ENCODE measurements around the gene LBH. TPM values are rescaled to one million over a fixed set of nuclear protein-coding genes. Genes with fewer than 3 reads are reported as not detected.

LBH gene
- total RNA-seq, 2 donors from 2014 or later = 38.9 to 154 TPM

GRCh38 chr2:30235859-30236535 is 4.7 kb downstream of the LBH start:
- H3K4me3 Mint-ChIP-seq = peak overlapping the region; percentile 81
- no peaks in the 10 kb centered on the region for H3K27me3 Mint-ChIP-seq
- H3K4me1 Mint-ChIP-seq = peaks cover 49% of the 10 kb centered on the region
- peaks cover 98% of the 10 kb centered on the region for H3K36me3 Mint-ChIP-seq (ENCODE audit: low read depth)
- peak; percentile 6 for ATAC-seq (replicated peaks)
- H3K27ac Mint-ChIP-seq = peak overlapping the region; percentile 85
- H3K9me3 Mint-ChIP-seq = no peaks in the 10 kb centered on the region

GRCh38 chr2:30236591-30237238 is 5.4 kb downstream of the LBH start:
- no peaks in the 10 kb centered on the region for H3K9me3 Mint-ChIP-seq
- H3K36me3 Mint-ChIP-seq (ENCODE audit: low read depth) = peaks cover 100% of the 10 kb centered on the region
- H3K4me1 Mint-ChIP-seq = peaks cover 51% of the 10 kb centered on the region
- no peak for ATAC-seq (replicated peaks)
- peak overlapping the region; percentile 85 for H3K27ac Mint-ChIP-seq
- H3K27me3 Mint-ChIP-seq = no peaks in the 10 kb centered on the region
- peak overlapping the region; percentile 81 for H3K4me3 Mint-ChIP-seq

GRCh38 chr2:30237239-30237965 is 6.1 kb downstream of the LBH start:
- ATAC-seq (replicated peaks) = peak; percentile 11
- Mint-ChIP-seq H3K27ac (peak overlapping the region; percentile 85), H3K9me3 (no peaks in the 10 kb centered on the region), H3K27me3 (no peaks in the 10 kb centered on the region), H3K4me3 (peak overlapping the region; percentile 81), H3K36me3 (ENCODE audit: low read depth) (peaks cover 100% of the 10 kb centered on the region), H3K4me1 (peaks cover 51% of the 10 kb centered on the region)

- Mint-ChIP-seq H3K4me3 (peak overlapping the region; percentile 81), H3K36me3 (ENCODE audit: low read depth) (peaks cover 100% of the 10 kb centered on the region), H3K27ac (peak overlapping the region; percentile 85), H3K27me3 (no peaks in the 10 kb centered on the region), H3K9me3 (no peaks in the 10 kb centered on the region), H3K4me1 (peaks cover 57% of the 10 kb centered on the region)
- ATAC-seq (replicated peaks) = no peak
These were observed 6.8 kb downstream of the LBH start for GRCh38 chr2:30237966-30238800.

- ATAC-seq (replicated peaks) = peak; percentile 6
- Mint-ChIP-seq H3K27me3 (no peaks in the 10 kb centered on the region), H3K9me3 (no peaks in the 10 kb centered on the region)
These were observed 8.1 kb downstream of the LBH start for GRCh38 chr2:30239308-30239985.

GRCh38 chr2:30239986-30240752 is 8.8 kb downstream of the LBH start:
- no peak for ATAC-seq (replicated peaks)
- no peaks in the 10 kb centered on the region for H3K27me3 Mint-ChIP-seq
- H3K4me1 Mint-ChIP-seq = peaks cover 53% of the 10 kb centered on the region
- H3K9me3 Mint-ChIP-seq = no peaks in the 10 kb centered on the region
- H3K27ac Mint-ChIP-seq = peak overlapping the region; percentile 76
- H3K4me3 Mint-ChIP-seq = peak overlapping the region; percentile 81
- peaks cover 98% of the 10 kb centered on the region for H3K36me3 Mint-ChIP-seq (ENCODE audit: low read depth)

More at GRCh38 chr2:30239308-30239985, 8.1 kb downstream of the LBH start:
- peak overlapping the region; percentile 76 for H3K27ac Mint-ChIP-seq
- peaks cover 100% of the 10 kb centered on the region for H3K36me3 Mint-ChIP-seq (ENCODE audit: low read depth)
- H3K4me3 Mint-ChIP-seq = peak overlapping the region; percentile 81
- H3K4me1 Mint-ChIP-seq = peaks cover 55% of the 10 kb centered on the region

- peaks cover 96% of the 10 kb centered on the region for H3K36me3 Mint-ChIP-seq (ENCODE audit: low read depth)
- peak overlapping the region; percentile 46 for H3K4me3 Mint-ChIP-seq
- peaks cover 49% of the 10 kb centered on the region for H3K4me1 Mint-ChIP-seq
- no peaks in the 10 kb centered on the region for H3K27me3 Mint-ChIP-seq
- no peaks in the 10 kb centered on the region for H3K9me3 Mint-ChIP-seq
- peak overlapping the region; percentile 37 for H3K27ac Mint-ChIP-seq
- ATAC-seq (replicated peaks) = no peak
These were observed 11.9 kb downstream of the LBH start for GRCh38 chr2:30243231-30243630.

- no peaks in the 10 kb centered on the region for H3K27me3 Mint-ChIP-seq
- H3K27ac Mint-ChIP-seq = peak overlapping the region; percentile 30
- no peak for ATAC-seq (replicated peaks)
- peak overlapping the region; percentile 54 for H3K4me3 Mint-ChIP-seq
- H3K36me3 Mint-ChIP-seq (ENCODE audit: low read depth) = peaks cover 96% of the 10 kb centered on the region
- peaks cover 53% of the 10 kb centered on the region for H3K4me1 Mint-ChIP-seq
- no peaks in the 10 kb centered on the region for H3K9me3 Mint-ChIP-seq
These were observed 14.0 kb downstream of the LBH start for GRCh38 chr2:30245364-30245763.

GRCh38 chr2:30248791-30249190 is 17.5 kb downstream of the LBH start:
- Mint-ChIP-seq H3K4me3 (peak overlapping the region; percentile 47), H3K36me3 (ENCODE audit: low read depth) (peaks cover 95% of the 10 kb centered on the region), H3K4me1 (peaks cover 57% of the 10 kb centered on the region), H3K27me3 (no peaks in the 10 kb centered on the region), H3K9me3 (no peaks in the 10 kb centered on the region), H3K27ac (peak overlapping the region; percentile 68)
- ATAC-seq (replicated peaks) = no peak

- Mint-ChIP-seq H3K27ac (peak overlapping the region; percentile 68), H3K36me3 (ENCODE audit: low read depth) (peaks cover 95% of the 10 kb centered on the region), H3K27me3 (no peaks in the 10 kb centered on the region), H3K9me3 (no peaks in the 10 kb centered on the region), H3K4me3 (peak overlapping the region; percentile 47), H3K4me1 (peaks cover 56% of the 10 kb centered on the region)
- ATAC-seq (replicated peaks) = no peak
These were observed 18.0 kb downstream of the LBH start for GRCh38 chr2:30249354-30249753.

- Mint-ChIP-seq H3K27ac (no peak overlapping the region), H3K9me3 (no peaks in the 10 kb centered on the region), H3K4me3 (peak overlapping the region; percentile 47), H3K4me1 (peaks cover 59% of the 10 kb centered on the region), H3K27me3 (no peaks in the 10 kb centered on the region), H3K36me3 (ENCODE audit: low read depth) (peaks cover 99% of the 10 kb centered on the region)
- ATAC-seq (replicated peaks) = no peak
These were observed 19.1 kb downstream of the LBH start for GRCh38 chr2:30250421-30250820.

- peak overlapping the region; percentile 63 for H3K4me3 Mint-ChIP-seq
- peaks cover 67% of the 10 kb centered on the region for H3K4me1 Mint-ChIP-seq
- peak; percentile 87 for ATAC-seq (replicated peaks)
These were observed 21.7 kb downstream of the LBH start for GRCh38 chr2:30252723-30253701.

More at GRCh38 chr2:30252723-30253701, 21.7 kb downstream of the LBH start:
- H3K27ac Mint-ChIP-seq = peak overlapping the region; percentile 92
- no peaks in the 10 kb centered on the region for H3K9me3 Mint-ChIP-seq
- H3K27me3 Mint-ChIP-seq = no peaks in the 10 kb centered on the region
- H3K36me3 Mint-ChIP-seq (ENCODE audit: low read depth) = peaks cover 99% of the 10 kb centered on the region
